AG09309 (cell line): ENCODE measurements around the gene GIMAP1.
"Not testable (repeated sequence)": the region's sequence is repeated elsewhere in the genome, so short reads cannot be mapped to it uniquely, and the experiment has no call there.

Source experiments
- DNase-seq: peaks from one replicate; pipeline ENCODE4 v3.0.0-alpha.2; 2010; ENCODE audit warnings: low read depth
- H3K4me3 ChIP-seq: 2 replicates; pipeline ENCODE4 v1.5.1; 2011; ENCODE audit warnings: mild to moderate bottlenecking, low read depth, low read length, moderate library complexity; ENCODE audit not compliant: control insufficient read depth
- TF ChIP-seq, protein P1 (sequence below): IDR thresholded peaks from 2 replicates; pipeline ENCODE4 v1.5.1; 2011; ENCODE audit warnings: mild to moderate bottlenecking, low read depth, low read length, inconsistent platforms; ENCODE audit not compliant: insufficient read depth, control insufficient read depth; ENCODE audit errors: missing control alignments

Gene GIMAP1

DNA sequence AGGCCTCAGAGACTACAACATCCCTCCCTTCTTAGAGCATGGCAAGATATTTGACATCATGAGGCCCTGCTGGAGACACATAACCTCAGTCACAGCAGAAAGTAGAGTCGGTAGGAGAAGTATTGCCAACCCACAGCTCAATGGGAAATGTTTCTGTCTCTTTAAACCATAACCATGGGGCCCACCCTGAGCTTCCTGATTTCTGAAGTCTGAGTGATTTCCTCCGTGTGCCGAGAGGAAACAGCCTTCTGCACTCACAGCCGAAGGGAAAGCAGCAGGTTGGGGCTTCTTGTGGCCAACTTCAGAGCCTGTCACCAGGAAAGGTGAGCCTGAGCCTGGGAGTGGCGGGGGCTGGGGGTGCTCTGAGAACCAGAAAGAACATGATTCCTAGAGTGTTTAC lies at the start of gene GIMAP1:
Gene GIMAP1 (plus strand): TSS at position 246 of the 400 bp plus-strand sequence. CDS start 2,435 bp downstream, outside the sequence.
- H3K4me3 ChIP-seq, result no peak within 1 kb of the TSS
- no peak for DNase-seq
- TF ChIP-seq, protein P1, sequence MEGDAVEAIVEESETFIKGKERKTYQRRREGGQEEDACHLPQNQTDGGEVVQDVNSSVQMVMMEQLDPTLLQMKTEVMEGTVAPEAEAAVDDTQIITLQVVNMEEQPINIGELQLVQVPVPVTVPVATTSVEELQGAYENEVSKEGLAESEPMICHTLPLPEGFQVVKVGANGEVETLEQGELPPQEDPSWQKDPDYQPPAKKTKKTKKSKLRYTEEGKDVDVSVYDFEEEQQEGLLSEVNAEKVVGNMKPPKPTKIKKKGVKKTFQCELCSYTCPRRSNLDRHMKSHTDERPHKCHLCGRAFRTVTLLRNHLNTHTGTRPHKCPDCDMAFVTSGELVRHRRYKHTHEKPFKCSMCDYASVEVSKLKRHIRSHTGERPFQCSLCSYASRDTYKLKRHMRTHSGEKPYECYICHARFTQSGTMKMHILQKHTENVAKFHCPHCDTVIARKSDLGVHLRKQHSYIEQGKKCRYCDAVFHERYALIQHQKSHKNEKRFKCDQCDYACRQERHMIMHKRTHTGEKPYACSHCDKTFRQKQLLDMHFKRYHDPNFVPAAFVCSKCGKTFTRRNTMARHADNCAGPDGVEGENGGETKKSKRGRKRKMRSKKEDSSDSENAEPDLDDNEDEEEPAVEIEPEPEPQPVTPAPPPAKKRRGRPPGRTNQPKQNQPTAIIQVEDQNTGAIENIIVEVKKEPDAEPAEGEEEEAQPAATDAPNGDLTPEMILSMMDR, result no peak

DNA sequence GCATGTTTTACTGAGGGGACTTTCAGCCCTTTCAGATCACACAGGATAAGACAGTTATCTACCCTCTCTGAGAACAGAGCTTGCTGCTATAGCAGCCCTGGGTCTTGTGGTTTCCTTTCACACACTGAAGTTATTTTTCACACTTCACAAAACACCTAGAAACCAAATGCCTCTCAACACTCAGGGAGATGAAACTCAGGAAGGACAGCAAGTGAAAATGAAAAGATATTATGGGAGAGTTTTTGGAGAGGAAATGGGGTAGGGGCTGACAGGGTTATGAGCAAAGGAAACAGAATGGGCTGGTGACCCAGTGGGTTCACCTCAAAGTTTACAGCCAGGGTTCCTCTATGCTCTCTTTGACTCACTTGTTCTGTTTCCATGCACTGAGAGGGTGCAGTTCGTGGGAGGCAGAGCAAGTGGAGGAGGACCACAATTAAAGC lies 47.9 kb upstream of the GIMAP1 start:
- DNase-seq, result no peak
- TF ChIP-seq, protein P1, result no peak
- no peak overlapping the region for H3K4me3 ChIP-seq

DNA sequence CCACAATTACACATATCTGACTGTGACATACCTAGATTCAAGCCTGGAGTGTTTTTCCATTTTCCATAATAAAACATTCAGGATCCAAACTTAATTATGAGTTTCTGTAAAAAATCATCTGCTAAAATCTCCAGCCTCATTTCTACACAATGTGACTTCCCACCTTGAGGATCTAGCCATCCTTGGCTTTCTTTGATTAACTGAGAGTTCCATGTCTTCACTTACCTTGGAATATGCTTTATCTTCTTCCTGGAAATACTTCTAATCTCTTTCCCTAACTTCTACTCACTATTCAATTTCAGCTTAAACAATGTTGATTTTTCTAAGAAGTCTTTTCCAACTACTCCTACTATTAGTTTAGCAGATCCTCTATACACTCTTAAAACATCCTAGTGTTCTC lies 47.4 kb upstream of the GIMAP1 start:
- no peak overlapping the region for H3K4me3 ChIP-seq
- TF ChIP-seq, protein P1, result no peak
- no peak for DNase-seq

DNA sequence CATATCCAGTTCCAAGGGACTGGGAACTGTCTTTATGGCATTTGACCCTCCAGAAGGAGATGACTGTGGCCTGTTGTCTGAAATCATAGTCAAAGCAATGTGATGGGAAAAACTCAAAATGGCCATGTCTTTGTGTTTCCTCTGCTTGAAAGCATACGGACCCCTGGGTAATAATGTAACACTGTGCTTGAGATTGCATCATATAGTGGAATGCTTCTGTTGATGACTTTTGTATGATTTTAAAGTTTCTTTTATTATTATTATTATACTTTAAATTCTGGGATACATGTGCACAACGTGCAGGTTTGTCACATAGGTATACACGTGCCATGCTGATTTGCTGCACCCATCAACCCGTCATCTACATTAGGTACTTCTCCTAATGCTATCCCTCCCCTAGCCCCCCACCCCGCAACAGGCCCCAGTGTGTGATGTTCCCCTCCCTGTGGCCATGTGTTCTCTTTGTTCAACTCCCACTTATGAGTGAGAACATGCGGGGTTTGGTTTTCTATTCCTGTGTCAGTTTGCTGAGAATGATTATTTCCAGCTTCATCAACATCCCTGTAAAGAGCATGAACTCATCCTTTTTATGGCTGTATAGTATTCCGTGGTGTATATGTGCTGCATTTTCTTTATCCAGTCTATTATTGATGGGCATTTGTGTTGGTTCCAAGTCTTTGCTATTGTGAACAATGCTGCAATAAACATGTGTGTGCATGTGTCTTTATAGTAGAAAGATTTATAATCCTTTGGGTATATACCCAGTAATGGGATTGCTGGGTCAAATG lies 44.4 kb upstream of the GIMAP1 start:
- not testable (repeated sequence) for DNase-seq, H3K4me3 ChIP-seq

DNA sequence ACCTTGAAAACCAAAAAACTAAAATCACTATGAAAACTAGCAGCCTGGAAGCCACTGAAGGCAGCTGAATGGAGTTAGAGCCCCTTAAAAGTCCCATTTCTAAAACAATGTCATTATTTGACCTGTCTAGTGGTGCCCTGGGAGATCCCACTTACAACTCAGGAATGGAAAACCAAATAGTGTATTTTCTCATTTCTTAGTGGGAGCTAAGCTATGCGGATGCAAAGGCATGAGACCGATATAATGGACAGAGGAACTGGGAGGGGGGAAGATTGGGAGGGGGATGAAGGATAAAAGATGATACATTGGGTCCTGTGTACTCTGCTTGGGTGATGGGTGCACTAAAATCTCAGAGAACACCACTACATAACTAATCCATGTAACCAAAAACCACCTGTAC lies 40.7 kb upstream of the GIMAP1 start:
- no peak for DNase-seq
- no peak overlapping the region for H3K4me3 ChIP-seq
- TF ChIP-seq, protein P1, result no peak

DNA sequence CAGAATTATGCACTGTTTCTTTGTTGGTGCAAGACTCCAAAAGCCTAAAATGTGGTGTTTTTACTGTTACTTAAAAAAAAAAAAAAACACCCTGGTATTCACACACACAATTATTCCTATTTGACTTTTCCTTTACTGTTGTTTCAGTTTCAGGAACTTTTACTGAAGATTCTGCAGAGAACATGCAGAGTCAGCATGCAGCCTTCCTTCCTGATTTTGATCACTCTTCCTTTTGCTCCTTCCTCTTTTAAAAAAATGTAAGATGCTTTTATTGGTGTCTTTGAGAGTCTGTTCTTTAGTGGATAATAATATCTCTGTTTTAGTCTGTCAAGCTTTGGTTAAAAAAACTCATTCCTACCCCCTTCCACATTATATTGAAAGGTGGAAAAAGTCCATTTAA lies 40.1 kb upstream of the GIMAP1 start:
- not testable (repeated sequence) for H3K4me3 ChIP-seq, DNase-seq

DNA sequence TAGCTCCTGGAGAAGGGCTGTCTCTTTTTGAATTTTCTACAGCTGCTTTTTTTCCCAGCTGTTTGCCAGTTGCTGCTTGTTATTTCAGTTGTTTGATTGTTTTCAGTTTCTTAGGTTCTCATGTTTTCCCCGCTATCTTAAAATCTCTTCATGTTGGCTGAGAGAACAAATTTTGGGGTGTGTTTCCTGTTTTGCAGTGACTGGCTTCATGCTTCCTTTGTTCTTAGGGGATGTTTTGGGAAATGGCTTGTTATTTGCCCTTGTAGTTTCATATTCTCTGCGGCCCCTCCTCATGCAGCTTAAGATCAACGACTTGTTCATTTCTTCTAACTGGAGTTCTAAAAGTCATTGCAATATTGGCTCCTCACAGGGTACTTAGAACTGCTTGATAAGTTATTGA lies 39.6 kb upstream of the GIMAP1 start:
- not testable (repeated sequence) for DNase-seq, H3K4me3 ChIP-seq

DNA sequence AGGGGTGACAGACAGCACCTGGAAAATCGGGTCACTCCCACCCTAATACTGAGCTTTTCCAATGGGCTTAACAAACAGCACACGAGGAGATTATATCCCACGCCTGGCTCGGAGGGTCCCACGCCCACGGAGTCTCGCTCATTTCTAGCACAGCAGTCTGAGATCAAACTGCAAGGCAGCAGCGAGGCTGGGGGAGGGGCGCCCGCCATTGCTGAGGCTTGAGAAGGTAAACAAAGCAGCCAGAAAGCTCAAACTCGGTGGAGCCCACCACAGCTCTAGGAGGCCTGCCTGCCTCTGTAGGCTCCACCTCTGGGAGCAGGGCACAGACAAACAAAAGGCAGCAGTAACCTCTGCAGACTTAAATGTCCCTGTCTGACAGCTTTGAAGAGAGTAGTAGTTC lies 37.8 kb upstream of the GIMAP1 start:
- not testable (repeated sequence) for DNase-seq, H3K4me3 ChIP-seq

DNA sequence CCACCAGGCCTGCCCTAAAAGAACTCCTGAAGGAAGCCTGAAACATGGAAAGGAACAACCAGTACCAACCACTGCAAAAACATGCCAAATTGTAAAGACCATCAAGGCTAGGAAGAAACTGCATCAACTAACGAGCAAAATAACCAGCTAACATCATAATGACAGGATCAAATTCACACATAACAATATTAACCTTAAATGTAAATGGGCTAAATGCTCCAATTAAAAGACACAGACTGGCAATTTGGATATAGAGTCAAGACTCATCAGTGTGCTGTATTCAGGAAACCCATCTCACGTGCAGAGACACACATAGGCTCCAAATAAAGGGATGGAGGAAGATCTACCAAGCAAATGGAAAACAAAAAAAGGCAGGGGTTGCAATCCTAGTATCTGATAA lies 36.0 kb upstream of the GIMAP1 start:
- not testable (repeated sequence) for H3K4me3 ChIP-seq, DNase-seq
